Smooth muscle cell (in vitro differentiated cells): Measurements from ENCODE around the gene ZNF280C. TPM values are rescaled to one million over a fixed set of nuclear protein-coding genes. Genes with fewer than 3 reads are reported as not detected.
A peak's percentile ranks its signal among the peaks of the same experiment; 100 is the strongest.

ENCODE experiments used
- DNase-seq: peaks from one replicate; lab custom pipeline; 2025; ENCODE audit not compliant: unreplicated experiment; lab: John Stamatoyannopoulos, UW
- H2AFZ ChIP-seq: fragments of 200-600 bp; sonication (generic); 2 replicates; pipeline ENCODE4 v1.6.0; 2016; ENCODE audit warnings: antibody characterized with exemption, low read depth, mild to moderate bottlenecking
- H3F3A ChIP-seq: fragments of 200-600 bp; sonication (generic); 2 replicates; pipeline ENCODE4 v1.6.0; 2017; ENCODE audit warnings: antibody characterized with exemption, low read depth
- H3K27ac ChIP-seq: fragments of 200-600 bp; sonication (generic); 2 replicates; pipeline ENCODE4 v1.5.1; 2016; ENCODE audit warnings: low read depth, mild to moderate bottlenecking
- H3K27me3 ChIP-seq: fragments of 200-600 bp; sonication (generic); 2 replicates; pipeline ENCODE4 v1.6.1; 2016; ENCODE audit warnings: low read depth, mild to moderate bottlenecking
- H3K36me3 ChIP-seq: fragments of 200-600 bp; sonication (generic); 2 replicates; pipeline ENCODE4 v1.5.1; 2016; ENCODE audit warnings: low read depth
- H3K4me1 ChIP-seq: fragments of 200-600 bp; sonication (generic); 2 replicates; pipeline ENCODE4 v1.5.1; 2016; ENCODE audit warnings: low read depth
- H3K4me2 ChIP-seq: fragments of 200-600 bp; sonication (generic); 2 replicates; pipeline ENCODE4 v1.6.0; 2016; ENCODE audit warnings: mild to moderate bottlenecking
- H3K4me3 ChIP-seq: fragments of 200-600 bp; sonication (generic); 2 replicates; pipeline ENCODE4 v1.5.1; 2016; ENCODE audit warnings: mild to moderate bottlenecking
- H3K79me2 ChIP-seq: fragments of 200-600 bp; sonication (generic); 2 replicates; pipeline ENCODE4 v1.6.0; 2016; ENCODE audit warnings: low read depth, mild to moderate bottlenecking
- H3K9ac ChIP-seq: fragments of 200-600 bp; sonication (generic); 2 replicates; pipeline ENCODE4 v1.6.0; 2016; ENCODE audit warnings: low read depth
- H3K9me3 ChIP-seq: fragments of 200-600 bp; sonication (generic); replicated peaks from 2 replicates; pipeline ENCODE4 v1.5.1; 2016; ENCODE audit warnings: low read depth
- H4K20me1 ChIP-seq: fragments of 200-600 bp; sonication (generic); 2 replicates; pipeline ENCODE4 v1.6.0; 2016; ENCODE audit warnings: low read depth
- WGBS: methylation state at CpG from one replicate; pipeline ENCODE4 v1.1.7; 2016; ENCODE audit warnings: low lambda C conversion rate; 5-methylcytosine and 5-hydroxymethylcytosine counted together
- polyA plus RNA-seq: library from polyadenylated mRNA; unstranded; fragments of >200 nt; fragmentation: Nextera tagmentation; extraction: Ambion mirVana; gene quantifications from 2 replicates; pipeline ENCODE4 v1.2.1, GENCODE V29; 2016
- total RNA-seq: library from RNA; depleted of rRNA; stranded (reverse); fragments of >200 nt; gene quantifications from 2 replicates; pipeline ENCODE4 v1.2.3, GENCODE V29; 2014
- TF ChIP-seq, protein P1 (sequence below): fragments of 200-600 bp; sonication (generic); IDR thresholded peaks from 2 replicates; pipeline ENCODE4 v1.5.1; 2017; ENCODE audit warnings: borderline replicate concordance, mild to moderate bottlenecking, antibody characterized with exemption; ENCODE audit not compliant: insufficient read depth, poor library complexity, severe bottlenecking

The ZNF280C gene
- total and polyA plus RNA-seq, 2 experiments from 2014 or later: 1.5 to 7.7 TPM

DNA sequence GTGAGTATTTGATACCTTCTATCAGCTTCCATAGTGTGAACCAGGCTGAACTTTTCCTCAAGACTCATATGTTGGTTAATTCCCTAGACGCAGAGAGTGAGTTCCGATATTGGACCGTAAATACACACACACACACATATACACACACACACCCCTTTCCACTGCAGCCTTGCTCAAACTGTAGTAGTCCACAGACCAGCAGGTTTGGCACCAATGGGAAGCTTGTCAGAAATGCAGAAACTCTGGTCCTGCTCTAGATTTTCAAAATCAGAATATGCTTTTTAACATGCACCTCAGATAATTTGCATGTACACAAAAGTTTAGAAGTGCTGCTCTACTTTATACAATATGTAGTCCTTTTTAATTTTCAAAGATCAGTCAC lies 27.6 kb upstream of the ZNF280C start:
- peak overlapping the region; percentile 37 for H3K27ac ChIP-seq
- 95% methylated on average over 3 of the region's 3 CpGs for WGBS
- H3K9me3 ChIP-seq: peaks cover 2% of the 10 kb centered on the region
- no peak for DNase-seq
- H4K20me1 ChIP-seq: no peaks in the 10 kb centered on the region
- no peaks in the 10 kb centered on the region for H3K79me2 ChIP-seq
- TF ChIP-seq, protein P1, sequence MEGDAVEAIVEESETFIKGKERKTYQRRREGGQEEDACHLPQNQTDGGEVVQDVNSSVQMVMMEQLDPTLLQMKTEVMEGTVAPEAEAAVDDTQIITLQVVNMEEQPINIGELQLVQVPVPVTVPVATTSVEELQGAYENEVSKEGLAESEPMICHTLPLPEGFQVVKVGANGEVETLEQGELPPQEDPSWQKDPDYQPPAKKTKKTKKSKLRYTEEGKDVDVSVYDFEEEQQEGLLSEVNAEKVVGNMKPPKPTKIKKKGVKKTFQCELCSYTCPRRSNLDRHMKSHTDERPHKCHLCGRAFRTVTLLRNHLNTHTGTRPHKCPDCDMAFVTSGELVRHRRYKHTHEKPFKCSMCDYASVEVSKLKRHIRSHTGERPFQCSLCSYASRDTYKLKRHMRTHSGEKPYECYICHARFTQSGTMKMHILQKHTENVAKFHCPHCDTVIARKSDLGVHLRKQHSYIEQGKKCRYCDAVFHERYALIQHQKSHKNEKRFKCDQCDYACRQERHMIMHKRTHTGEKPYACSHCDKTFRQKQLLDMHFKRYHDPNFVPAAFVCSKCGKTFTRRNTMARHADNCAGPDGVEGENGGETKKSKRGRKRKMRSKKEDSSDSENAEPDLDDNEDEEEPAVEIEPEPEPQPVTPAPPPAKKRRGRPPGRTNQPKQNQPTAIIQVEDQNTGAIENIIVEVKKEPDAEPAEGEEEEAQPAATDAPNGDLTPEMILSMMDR: no peak
- H3K27me3 ChIP-seq: no peaks in the 10 kb centered on the region
- no peaks in the 10 kb centered on the region for H3K4me1 ChIP-seq
- H3K4me2 ChIP-seq: peak overlapping the region; percentile 9
- no peak overlapping the region for H2AFZ ChIP-seq
- H3K4me3 ChIP-seq: no peak overlapping the region
- no peaks in the 10 kb centered on the region for H3K36me3 ChIP-seq
- H3K9ac ChIP-seq: no peak overlapping the region
- H3F3A ChIP-seq: no peaks in the 10 kb centered on the region

GRCh38 chrX:130295519-130296296 lies 27.0 kb upstream of the ZNF280C start:
- H3K9me3 ChIP-seq: no peaks in the 10 kb centered on the region
- H3K4me1 ChIP-seq: no peaks in the 10 kb centered on the region
- H3K79me2 ChIP-seq: no peaks in the 10 kb centered on the region
- no peak for DNase-seq
- H3K27me3 ChIP-seq: no peaks in the 10 kb centered on the region
- no peak overlapping the region for H2AFZ ChIP-seq
- no peaks in the 10 kb centered on the region for H3K36me3 ChIP-seq
- TF ChIP-seq, protein P1: no peak
- H3F3A ChIP-seq: no peaks in the 10 kb centered on the region
- no peak overlapping the region for H3K4me2 ChIP-seq
- H3K27ac ChIP-seq: no peak overlapping the region
- 56% methylated on average over 5 of the region's 5 CpGs for WGBS
- no peak overlapping the region for H3K4me3 ChIP-seq
- H4K20me1 ChIP-seq: no peaks in the 10 kb centered on the region
- no peak overlapping the region for H3K9ac ChIP-seq

DNA sequence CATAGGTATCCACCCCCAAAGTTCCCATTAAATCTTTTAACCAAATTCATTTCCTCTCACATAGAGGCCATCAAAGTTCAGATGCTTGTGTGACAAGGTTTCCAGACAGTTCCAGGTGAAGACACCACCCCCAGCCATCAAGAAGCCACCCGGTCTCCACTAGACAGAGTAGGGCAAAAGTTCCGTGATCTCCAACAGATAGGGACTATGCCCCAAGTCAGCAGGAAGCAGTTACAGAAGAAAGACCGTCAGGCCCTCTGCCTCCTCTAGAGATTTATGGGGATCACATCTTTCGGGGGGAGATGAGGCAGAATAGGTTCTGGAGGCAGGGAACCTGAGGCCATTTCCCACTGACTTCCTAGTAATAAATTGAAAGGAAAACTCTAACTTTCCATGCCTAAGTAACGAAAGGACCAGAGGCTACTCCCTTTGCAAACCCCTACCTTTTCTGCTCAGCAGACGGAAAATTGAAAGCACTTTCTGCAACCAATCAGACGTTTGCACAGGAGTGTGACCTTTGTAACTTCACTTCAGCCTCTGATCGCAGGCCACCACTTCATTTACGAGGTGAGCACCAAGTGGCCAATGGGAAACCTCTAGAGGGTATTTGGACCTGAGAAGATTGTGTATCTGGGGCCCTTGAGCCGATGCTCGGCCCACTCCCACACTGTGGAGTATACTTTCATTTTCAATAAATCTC lies 18.5 kb upstream of the ZNF280C start:
- H3K4me2 ChIP-seq: no peak overlapping the region
- no peaks in the 10 kb centered on the region for H3K27me3 ChIP-seq
- TF ChIP-seq, protein P1: no peak
- H3K36me3 ChIP-seq: no peaks in the 10 kb centered on the region
- no peak overlapping the region for H3K27ac ChIP-seq
- DNase-seq: no peak
- H3K4me1 ChIP-seq: no peaks in the 10 kb centered on the region
- no peak overlapping the region for H3K4me3 ChIP-seq
- no peaks in the 10 kb centered on the region for H4K20me1 ChIP-seq
- no peaks in the 10 kb centered on the region for H3K79me2 ChIP-seq
- no peak overlapping the region for H2AFZ ChIP-seq
- 78% methylated on average over 11 of the region's 11 CpGs for WGBS
- no peaks in the 10 kb centered on the region for H3K9me3 ChIP-seq
- no peak overlapping the region for H3K9ac ChIP-seq
- H3F3A ChIP-seq: no peaks in the 10 kb centered on the region
